HEK293T (cell line): ENCODE data around the gene RHCE.
"Not testable (repeated sequence)": the region's sequence is repeated elsewhere in the genome, so short reads cannot be mapped to it uniquely, and the experiment has no call there.

Experiments used
- CTCF ChIA-PET: fragments of 350-600 bp; formaldehyde crosslinking; extraction: SDS; loops from one replicate; lab custom pipeline; 2021; ENCODE audit warnings: antibody characterized with exemption, inconsistent platforms; lab: Yijun Ruan, JAX
- POLR2A ChIA-PET: fragments of 350-600 bp; formaldehyde crosslinking; extraction: SDS; loops from one replicate; lab custom pipeline; 2020; ENCODE audit warnings: antibody characterized with exemption, inconsistent platforms; lab: Yijun Ruan, JAX
- DNase-seq: peaks from one replicate; pipeline ENCODE4 v3.0.0; 2012; ENCODE audit warnings: mixed read lengths; ENCODE audit errors: extremely low spot score
- ARNT ChIP-seq: fragments of 450-650 bp; IDR thresholded peaks from 2 replicates; pipeline ENCODE4 v1.6.1; 2017; ENCODE audit warnings: mild to moderate bottlenecking
- BHLHE40 ChIP-seq: fragments of 450-650 bp; IDR thresholded peaks from 2 replicates; pipeline ENCODE4 v1.6.1; 2016; ENCODE audit warnings: mild to moderate bottlenecking, moderate library complexity, borderline replicate concordance
- CTBP1 ChIP-seq: fragments of 450-650 bp; IDR thresholded peaks from 2 replicates; pipeline ENCODE4 v1.6.1; 2016; ENCODE audit warnings: borderline replicate concordance
- ELF4 ChIP-seq: fragments of 450-650 bp; IDR thresholded peaks from 2 replicates; pipeline ENCODE4 v1.6.1; 2017; ENCODE audit warnings: antibody characterized with exemption
- FOXA1 ChIP-seq: fragments of 450-650 bp; IDR thresholded peaks from 2 replicates; pipeline ENCODE4 v1.6.1; 2016; ENCODE audit warnings: mild to moderate bottlenecking
- FOXK2 ChIP-seq: fragments of 450-650 bp; IDR thresholded peaks from 2 replicates; pipeline ENCODE4 v1.6.1; 2016; ENCODE audit warnings: mild to moderate bottlenecking
- FOXM1 ChIP-seq: fragments of 450-650 bp; IDR thresholded peaks from 2 replicates; pipeline ENCODE4 v1.6.1; 2017; ENCODE audit warnings: mild to moderate bottlenecking, borderline replicate concordance
- HDGF ChIP-seq: fragments of 450-650 bp; IDR thresholded peaks from 2 replicates; pipeline ENCODE4 v1.6.1; 2017; ENCODE audit warnings: antibody characterized with exemption, borderline replicate concordance
- L3MBTL2 ChIP-seq: fragments of 450-650 bp; conservative IDR thresholded peaks from 2 replicates; pipeline ENCODE4 v1.6.1; 2016; ENCODE audit warnings: mild to moderate bottlenecking
- LEF1 ChIP-seq: fragments of 450-650 bp; IDR thresholded peaks from 2 replicates; pipeline ENCODE4 v1.6.1; 2017; ENCODE audit warnings: mild to moderate bottlenecking, borderline replicate concordance
- NFRKB ChIP-seq: fragments of 450-650 bp; IDR thresholded peaks from 2 replicates; pipeline ENCODE4 v1.6.1; 2016; ENCODE audit warnings: mild to moderate bottlenecking, moderate library complexity
- PKNOX1 ChIP-seq: fragments of 450-650 bp; IDR thresholded peaks from 2 replicates; pipeline ENCODE4 v1.6.1; 2016
- SP1 ChIP-seq: fragments of 450-650 bp; IDR thresholded peaks from 2 replicates; pipeline ENCODE4 v1.6.1; 2017
- SUZ12 ChIP-seq: fragments of 450-650 bp; IDR thresholded peaks from 2 replicates; pipeline ENCODE4 v1.6.1; 2016; ENCODE audit warnings: mild to moderate bottlenecking
- TARDBP ChIP-seq: fragments of 450-650 bp; IDR thresholded peaks from 2 replicates; pipeline ENCODE4 v1.6.1; 2016
- ZNF384 ChIP-seq: fragments of 450-650 bp; IDR thresholded peaks from 2 replicates; pipeline ENCODE4 v1.6.1; 2016

The RHCE gene

GRCh38 chr1:25461849-25462248 is 41.2 kb upstream of the RHCE start:
- ChIA-PET CTCF (no interaction called here), POLR2A (no interaction called here)
- DNase-seq = no peak
- TF ChIP-seq BHLHE40 (no peak), ELF4 (no peak), FOXK2 (no peak), TARDBP (no peak), PKNOX1 (no peak), HDGF (no peak), SP1 (no peak), ARNT (no peak), LEF1 (no peak), CTBP1 (no peak)

GRCh38 chr1:25460816-25461215 is 40.2 kb upstream of the RHCE start:
- DNase-seq, POLR2A ChIA-PET: not testable (repeated sequence)
- CTCF ChIA-PET = interaction anchor here (0.6 kb wide), 1 partner anchor 641 kb away, joined by 5 read pairs; no protein-coding TSS in a partner anchor

- no peak for DNase-seq
- TF ChIP-seq LEF1 = no peak
- TF ChIP-seq FOXM1 = no peak
- TF ChIP-seq ARNT = no peak
- TF ChIP-seq CTBP1 = no peak
- TF ChIP-seq HDGF = no peak
- no peak for TF ChIP-seq FOXK2
- no peak for TF ChIP-seq BHLHE40
- no peak for TF ChIP-seq ELF4
- no peak for TF ChIP-seq NFRKB
- no peak for TF ChIP-seq ZNF384
- TF ChIP-seq SP1 = no peak
- no peak for TF ChIP-seq SUZ12
- TF ChIP-seq TARDBP = no peak
- TF ChIP-seq PKNOX1 = no peak
- no peak for TF ChIP-seq L3MBTL2
- no peak for TF ChIP-seq FOXA1
- CTCF ChIA-PET = no interaction called here
- POLR2A ChIA-PET = no interaction called here
These were observed 39.4 kb upstream of the RHCE start for GRCh38 chr1:25460020-25460419.

- TF ChIP-seq BHLHE40 = no peak
- no peak for TF ChIP-seq CTBP1
- TF ChIP-seq ELF4 = no peak
- CTCF ChIA-PET = interaction anchor here (0.6 kb wide), 1 partner anchor 207 kb away, joined by 3 read pairs; no protein-coding TSS in a partner anchor
- DNase-seq = no peak
- POLR2A ChIA-PET = no interaction called here
These were observed 38.1 kb upstream of the RHCE start for GRCh38 chr1:25458541-25459298.

- TF ChIP-seq FOXM1 (no peak), NFRKB (no peak), TARDBP (no peak), CTBP1 (no peak), L3MBTL2 (no peak), ARNT (no peak), PKNOX1 (no peak), SP1 (no peak), ZNF384 (no peak), FOXA1 (no peak), ELF4 (no peak), SUZ12 (no peak), FOXK2 (no peak), BHLHE40 (no peak), HDGF (no peak), LEF1 (no peak)
- ChIA-PET CTCF (no interaction called here), POLR2A (no interaction called here)
These were observed 35.9 kb upstream of the RHCE start for GRCh38 chr1:25456502-25456901.

GRCh38 chr1:25451908-25452307 is 31.3 kb upstream of the RHCE start:
- ChIA-PET CTCF (no interaction called here), POLR2A (no interaction called here)
- no peak for DNase-seq
- no peak for TF ChIP-seq ZNF384
- no peak for TF ChIP-seq FOXK2
- no peak for TF ChIP-seq CTBP1
- TF ChIP-seq HDGF = no peak
- no peak for TF ChIP-seq ELF4
- TF ChIP-seq NFRKB = no peak
- TF ChIP-seq LEF1 = no peak
- TF ChIP-seq PKNOX1 = no peak
- TF ChIP-seq SUZ12 = no peak
- TF ChIP-seq FOXA1 = no peak
- TF ChIP-seq FOXM1 = no peak
- TF ChIP-seq L3MBTL2 = no peak
- TF ChIP-seq SP1 = no peak
- TF ChIP-seq TARDBP = no peak

More at GRCh38 chr1:25456502-25456901, 35.9 kb upstream of the RHCE start:
- no peak for DNase-seq
